Fibroblast of lung (primary cell): Measurements from ENCODE around the gene GRAMD4.

ENCODE experiments used
- CTCF ChIP-seq, 2 donors: IDR thresholded peaks in 1 of 2; conservative IDR thresholded peaks in 1 of 2; 1 replicate in 1 of 2; 2 replicates in 1 of 2; pipeline ENCODE4 v1.5.1; 2011 to 2012; ENCODE audit warnings: low read length in 2 of 2, control low read depth in 1 of 2, inconsistent platforms in 1 of 2, low read depth in 1 of 2, mild to moderate bottlenecking in 1 of 2
- EZH2 ChIP-seq: IDR thresholded peaks from 2 replicates; pipeline ENCODE4 v1.5.1; 2012; ENCODE audit warnings: low read length, control low read depth, mild to moderate bottlenecking; ENCODE audit errors: missing control alignments

GRCh38 chr22:46665151-46665695 lies 45.0 kb downstream of the GRAMD4 start:
- no peak for TF ChIP-seq CTCF (conservative IDR thresholded peaks at IDR 0.05 in 1 of 2, IDR thresholded peaks at IDR 0.05 in 1 of 2; ENCODE audit: low read depth in 1 of 2, low read length in 2 of 2)
- no peak for TF ChIP-seq EZH2
